Activated T-helper 2 cell treated with anti-CD3 and anti-CD28 coated beads, Interferon-gamma antibody, Interleukin-2, Interleukin-4, amounts not matched to agents 10 μg/mL and 5 μg/mL and 100 μg/mL, durations not matched to agents 14 hours and 24 hours and 36 hours (primary cell): ENCODE results near the gene VEPH1. TPM values are rescaled to one million over a fixed set of nuclear protein-coding genes. Genes with fewer than 3 reads are reported as not detected.
"Not testable (repeated sequence)": the region's sequence is repeated elsewhere in the genome, so short reads cannot be mapped to it uniquely, and the experiment has no call there.

ENCODE experiments used
- DNase-seq: peaks from one replicate; pipeline ENCODE4 v3.0.0; 2021; ENCODE audit warnings: low spot score
- H3K27ac Mint-ChIP-seq: one replicate; pipeline ENCODE4 v1.8.0; 2021; ENCODE audit warnings: mixed read lengths
- H3K27me3 Mint-ChIP-seq: one replicate; pipeline ENCODE4 v1.8.0; 2021; ENCODE audit warnings: low read depth, mixed read lengths
- H3K36me3 Mint-ChIP-seq: one replicate; pipeline ENCODE4 v1.8.0; 2021; ENCODE audit warnings: low read depth, mixed read lengths
- H3K4me1 Mint-ChIP-seq: one replicate; pipeline ENCODE4 v1.8.0; 2021; ENCODE audit warnings: low read depth, mixed read lengths
- H3K4me3 Mint-ChIP-seq: one replicate; pipeline ENCODE4 v1.8.0; 2021; ENCODE audit warnings: low read depth, mild to moderate bottlenecking, moderate library complexity, mixed read lengths
- H3K9me3 Mint-ChIP-seq: one replicate; pipeline ENCODE4 v1.8.0; 2021; ENCODE audit warnings: mixed read lengths
- intact Hi-C: fragments of 100-400 bp; cut with micrococcal nuclease; formaldehyde crosslinking; loops from one replicate; pipeline ENCODE4 v1.15.1; 2023
- total RNA-seq: library from RNA; stranded (reverse); gene quantifications from 2 replicates; pipeline ENCODE4 v1.2.3, GENCODE V29; 2022

VEPH1 gene
- total RNA-seq, 1 donor from 2014 or later: not detected

DNA sequence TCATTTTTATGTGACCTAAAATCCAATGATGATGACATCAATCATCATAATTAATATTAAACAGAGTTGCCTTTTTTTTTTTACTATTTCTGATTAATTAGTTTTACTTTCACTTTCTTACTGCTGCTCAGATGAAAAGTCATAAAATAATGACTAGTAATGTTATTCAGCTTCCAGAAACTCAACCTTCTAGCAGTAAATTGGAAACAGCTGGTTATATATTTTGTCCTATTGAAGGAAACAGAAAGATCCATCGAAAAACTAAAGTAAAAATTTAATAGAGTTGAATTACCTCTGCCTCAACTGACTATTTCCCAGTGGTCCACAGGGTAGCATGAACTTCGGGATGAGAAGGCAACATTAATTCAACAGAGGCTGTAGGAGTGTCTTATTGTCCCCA lies 173.7 kb downstream of the VEPH1 start:
- Mint-ChIP-seq H3K4me3 (no peak overlapping the region), H3K36me3 (no peaks in the 10 kb centered on the region), H3K27ac (no peak overlapping the region), H3K4me1 (no peaks in the 10 kb centered on the region), H3K27me3 (no peaks in the 10 kb centered on the region), H3K9me3 (no peaks in the 10 kb centered on the region)
- DNase-seq: no peak
- intact Hi-C loops: no loop called here

DNA sequence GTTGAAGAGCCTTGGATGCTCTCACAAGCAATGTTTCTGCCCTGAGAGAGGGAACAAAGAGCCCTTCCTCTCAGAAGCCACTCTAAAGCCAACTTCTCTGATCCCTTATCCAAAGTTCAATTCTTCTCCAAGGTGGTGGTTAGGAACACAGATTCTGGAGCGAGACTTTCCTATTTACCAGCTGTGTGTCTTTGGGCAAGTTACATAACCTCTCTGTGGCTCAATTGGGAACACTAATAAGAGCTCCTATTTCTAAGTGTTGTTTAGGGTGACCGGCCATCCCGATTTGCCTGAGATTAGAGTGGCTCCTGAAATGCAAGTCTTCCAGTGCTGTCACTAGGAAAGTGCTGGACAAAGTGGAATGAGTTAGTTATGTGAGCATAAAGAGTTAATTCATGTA lies 175.4 kb downstream of the VEPH1 start:
- no peaks in the 10 kb centered on the region for H3K9me3 Mint-ChIP-seq
- intact Hi-C loops: no loop called here

DNA sequence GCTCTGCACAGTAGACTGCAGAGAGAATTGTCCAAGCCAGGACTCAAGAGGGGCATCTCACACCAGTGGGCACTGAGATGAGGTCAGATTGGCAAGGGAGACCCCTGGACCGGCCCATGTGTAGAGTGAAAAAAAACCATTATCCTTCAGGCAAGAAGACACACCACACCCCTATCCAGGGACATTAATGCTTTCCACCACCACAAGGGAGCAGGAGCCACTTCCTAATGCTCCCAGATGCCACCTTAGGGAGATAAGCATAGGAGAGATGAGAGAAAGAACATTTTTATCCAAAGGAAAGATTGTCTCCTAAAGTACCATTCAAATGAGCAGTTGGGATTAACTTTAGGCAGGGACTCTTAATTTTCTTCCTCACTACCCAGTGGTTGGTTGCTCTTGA lies 176.2 kb downstream of the VEPH1 start:
- Mint-ChIP-seq H3K4me1 (no peaks in the 10 kb centered on the region), H3K27ac (no peak overlapping the region), H3K4me3 (no peak overlapping the region), H3K9me3 (no peaks in the 10 kb centered on the region), H3K27me3 (no peaks in the 10 kb centered on the region), H3K36me3 (no peaks in the 10 kb centered on the region)
- intact Hi-C loops: no loop called here
- DNase-seq: no peak

More for the DNA sequence above, 175.4 kb downstream of the VEPH1 start:
- no peaks in the 10 kb centered on the region for H3K36me3 Mint-ChIP-seq
- no peak for DNase-seq
- no peak overlapping the region for H3K27ac Mint-ChIP-seq
- H3K4me1 Mint-ChIP-seq: no peaks in the 10 kb centered on the region
- no peak overlapping the region for H3K4me3 Mint-ChIP-seq
- no peaks in the 10 kb centered on the region for H3K27me3 Mint-ChIP-seq

DNA sequence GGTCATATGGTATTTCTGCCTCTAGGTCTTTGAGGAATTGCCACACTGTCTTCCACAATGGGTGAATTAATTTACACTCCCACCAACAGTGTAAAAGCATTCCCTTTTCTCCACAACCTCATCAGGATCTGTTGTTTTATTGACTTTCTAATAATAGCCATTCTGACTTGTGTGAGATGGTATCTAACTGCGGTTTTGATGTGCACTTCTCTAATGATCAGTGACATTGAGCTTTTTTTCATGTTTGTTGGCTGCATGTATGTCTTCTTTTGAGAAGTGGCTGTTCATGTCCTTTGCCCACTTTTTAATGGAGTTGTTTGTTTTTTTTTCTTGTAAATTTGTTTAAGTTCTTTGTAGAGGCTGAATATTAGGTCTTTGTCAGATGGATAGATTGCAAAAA lies 178.3 kb downstream of the VEPH1 start:
- H3K4me3 Mint-ChIP-seq, H3K27ac Mint-ChIP-seq, H3K9me3 Mint-ChIP-seq, H3K27me3 Mint-ChIP-seq, intact Hi-C loops, DNase-seq, H3K36me3 Mint-ChIP-seq, H3K4me1 Mint-ChIP-seq: not testable (repeated sequence)

DNA sequence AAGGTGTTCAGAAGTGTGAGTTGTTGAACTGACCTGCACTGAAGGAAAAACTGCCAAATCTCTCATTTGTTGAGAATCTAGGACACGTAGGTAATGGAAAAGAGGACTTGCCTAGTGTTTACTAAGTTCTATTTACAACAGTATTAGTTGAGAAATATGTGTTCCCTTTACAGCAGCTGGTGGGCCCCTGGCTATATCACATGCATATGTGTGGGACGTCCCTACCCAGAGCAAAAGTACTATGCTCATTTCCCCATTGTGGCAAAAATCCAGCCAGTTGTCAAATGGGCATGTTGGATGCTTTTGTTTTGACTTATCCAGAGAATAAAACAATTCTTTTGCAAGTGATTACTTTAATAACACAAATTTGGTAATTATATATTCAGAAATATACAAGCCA lies 179.9 kb downstream of the VEPH1 start:
- H3K9me3 Mint-ChIP-seq: no peaks in the 10 kb centered on the region
- H3K27me3 Mint-ChIP-seq: no peaks in the 10 kb centered on the region
- H3K4me1 Mint-ChIP-seq: no peaks in the 10 kb centered on the region
- H3K4me3 Mint-ChIP-seq: no peak overlapping the region
- intact Hi-C loops: no loop called here
- H3K36me3 Mint-ChIP-seq: no peaks in the 10 kb centered on the region
- H3K27ac Mint-ChIP-seq: no peak overlapping the region
- DNase-seq: no peak

DNA sequence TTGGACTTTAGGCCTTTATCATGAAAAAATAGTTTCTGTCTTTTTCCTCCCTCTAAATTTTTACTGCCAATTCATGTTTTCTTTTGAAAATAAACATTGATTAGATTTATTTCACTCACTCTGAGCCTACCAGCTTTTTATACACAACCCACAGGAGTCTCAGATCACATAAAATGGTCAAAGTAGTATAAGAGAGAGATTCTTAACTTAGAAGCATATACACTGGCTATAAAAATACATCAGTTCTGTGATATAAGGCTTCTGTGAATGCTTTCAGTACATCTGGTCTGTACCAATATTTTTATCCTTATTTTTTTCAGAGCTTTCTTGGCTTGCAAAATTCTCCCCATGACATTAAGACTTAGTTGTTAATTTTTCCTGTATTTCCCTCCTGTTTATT lies 183.5 kb downstream of the VEPH1 start:
- H3K27ac Mint-ChIP-seq: no peak overlapping the region

DNA sequence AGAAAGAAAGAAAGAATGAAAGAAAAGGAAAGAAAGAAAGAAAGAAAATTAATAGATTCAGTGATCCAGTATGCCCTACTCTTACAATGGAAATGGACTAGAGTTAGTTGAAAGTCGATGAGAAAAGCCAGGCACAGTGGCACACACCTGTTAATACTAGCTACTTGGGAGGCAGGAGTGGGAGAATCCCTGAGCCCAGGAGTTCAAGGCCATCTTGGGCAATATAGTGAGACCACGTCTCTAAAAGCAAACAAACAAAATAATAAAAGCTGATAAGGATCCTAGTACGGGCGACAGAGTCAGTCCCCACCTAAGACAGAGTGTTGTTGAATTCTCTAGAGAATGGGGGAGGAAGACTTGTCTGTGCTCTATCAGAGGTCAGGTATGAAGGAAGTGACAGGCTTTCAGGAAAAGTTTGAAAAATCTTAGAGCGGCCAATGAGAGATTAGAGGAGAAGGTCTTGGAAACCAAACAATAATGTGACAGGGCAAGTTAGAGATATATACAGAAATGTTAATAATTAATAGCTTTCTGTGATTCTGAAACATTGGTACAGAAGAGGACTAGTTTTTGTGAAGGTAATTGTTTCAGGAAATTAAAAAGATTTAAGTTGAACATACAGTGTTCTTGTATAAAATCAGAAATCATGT lies 184.5 kb downstream of the VEPH1 start:
- H3K9me3 Mint-ChIP-seq: no peaks in the 10 kb centered on the region
- peaks cover 2% of the 10 kb centered on the region for H3K27me3 Mint-ChIP-seq
- intact Hi-C loops: no loop called here
- no peaks in the 10 kb centered on the region for H3K4me1 Mint-ChIP-seq
- no peaks in the 10 kb centered on the region for H3K36me3 Mint-ChIP-seq
- no peak overlapping the region for H3K27ac Mint-ChIP-seq
- DNase-seq: no peak
- no peak overlapping the region for H3K4me3 Mint-ChIP-seq

More for the DNA sequence above, 183.5 kb downstream of the VEPH1 start:
- Mint-ChIP-seq H3K27me3 (peaks cover 2% of the 10 kb centered on the region), H3K4me1 (no peaks in the 10 kb centered on the region), H3K4me3 (no peak overlapping the region), H3K9me3 (no peaks in the 10 kb centered on the region), H3K36me3 (no peaks in the 10 kb centered on the region)
- intact Hi-C loops: no loop called here
- no peak for DNase-seq

DNA sequence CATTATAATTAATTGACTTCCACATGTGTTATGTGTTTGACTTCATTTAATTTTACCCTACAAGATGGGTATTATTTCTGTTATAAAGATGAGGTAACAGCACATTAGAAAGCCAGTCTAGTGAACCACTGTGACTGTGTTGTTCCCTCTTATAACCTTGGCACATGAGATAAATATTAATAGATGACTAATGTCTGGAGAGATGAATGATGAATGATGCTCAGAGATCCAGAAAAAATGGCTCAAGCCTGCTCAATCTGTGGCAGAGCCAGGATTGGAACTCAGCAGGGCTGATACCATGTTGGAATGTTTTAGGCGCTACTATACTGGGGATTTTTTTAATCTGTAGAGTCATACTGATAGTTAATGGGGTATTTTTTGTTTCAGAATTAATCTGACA lies 185.3 kb downstream of the VEPH1 start:
- H3K9me3 Mint-ChIP-seq: no peaks in the 10 kb centered on the region
- no peak overlapping the region for H3K27ac Mint-ChIP-seq
- no peak for DNase-seq
- H3K4me1 Mint-ChIP-seq: no peaks in the 10 kb centered on the region
- H3K27me3 Mint-ChIP-seq: peaks cover 2% of the 10 kb centered on the region
- no peaks in the 10 kb centered on the region for H3K36me3 Mint-ChIP-seq
- H3K4me3 Mint-ChIP-seq: no peak overlapping the region
- intact Hi-C loops: no loop called here

DNA sequence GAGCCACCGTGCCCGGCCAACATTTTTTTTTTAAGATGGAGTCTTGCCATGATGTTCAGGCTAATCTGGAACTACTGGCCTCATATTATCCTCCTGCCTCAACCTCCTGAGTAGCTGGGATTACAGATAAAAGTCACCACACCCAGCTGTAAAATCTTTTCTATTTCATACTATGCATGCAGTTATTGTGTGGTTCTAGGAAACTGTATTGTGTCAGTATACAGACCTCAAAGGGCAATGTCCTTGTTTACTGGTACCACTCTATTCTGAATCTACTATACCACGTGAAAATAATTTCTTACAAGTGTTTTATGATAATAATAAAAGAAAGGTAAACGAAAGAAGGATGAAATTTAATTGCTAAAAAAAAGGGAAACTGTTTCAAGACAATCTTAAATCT lies 190.0 kb downstream of the VEPH1 start:
- no peak for DNase-seq
- H3K36me3 Mint-ChIP-seq: no peaks in the 10 kb centered on the region
- peaks cover 2% of the 10 kb centered on the region for H3K27me3 Mint-ChIP-seq
- H3K4me1 Mint-ChIP-seq: no peaks in the 10 kb centered on the region
- H3K27ac Mint-ChIP-seq: no peak overlapping the region
- intact Hi-C loops: no loop called here
- H3K4me3 Mint-ChIP-seq: no peak overlapping the region
- H3K9me3 Mint-ChIP-seq: no peaks in the 10 kb centered on the region

DNA sequence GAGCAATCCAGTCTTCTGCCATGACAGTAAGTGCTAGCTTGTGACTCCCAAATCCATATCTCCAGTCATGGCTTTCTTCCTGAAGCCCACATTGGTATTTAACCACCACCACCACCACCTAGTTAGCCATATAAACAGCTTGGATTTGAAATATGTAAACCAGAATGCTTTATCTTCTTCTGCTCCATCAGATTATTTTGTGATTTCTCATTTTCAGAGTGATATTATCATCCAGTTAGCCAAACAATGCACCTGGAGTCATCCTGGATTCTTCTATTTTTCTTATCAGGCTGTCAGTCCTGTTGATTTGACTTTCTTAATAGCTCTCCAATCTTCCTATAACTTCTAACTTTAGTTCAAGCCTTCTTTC lies 190.9 kb downstream of the VEPH1 start:
- DNase-seq: no peak
- no peak overlapping the region for H3K4me3 Mint-ChIP-seq
- intact Hi-C loops: no loop called here
- H3K27ac Mint-ChIP-seq: no peak overlapping the region
- H3K27me3 Mint-ChIP-seq: peaks cover 2% of the 10 kb centered on the region
- no peaks in the 10 kb centered on the region for H3K36me3 Mint-ChIP-seq
- H3K4me1 Mint-ChIP-seq: no peaks in the 10 kb centered on the region
- no peaks in the 10 kb centered on the region for H3K9me3 Mint-ChIP-seq

DNA sequence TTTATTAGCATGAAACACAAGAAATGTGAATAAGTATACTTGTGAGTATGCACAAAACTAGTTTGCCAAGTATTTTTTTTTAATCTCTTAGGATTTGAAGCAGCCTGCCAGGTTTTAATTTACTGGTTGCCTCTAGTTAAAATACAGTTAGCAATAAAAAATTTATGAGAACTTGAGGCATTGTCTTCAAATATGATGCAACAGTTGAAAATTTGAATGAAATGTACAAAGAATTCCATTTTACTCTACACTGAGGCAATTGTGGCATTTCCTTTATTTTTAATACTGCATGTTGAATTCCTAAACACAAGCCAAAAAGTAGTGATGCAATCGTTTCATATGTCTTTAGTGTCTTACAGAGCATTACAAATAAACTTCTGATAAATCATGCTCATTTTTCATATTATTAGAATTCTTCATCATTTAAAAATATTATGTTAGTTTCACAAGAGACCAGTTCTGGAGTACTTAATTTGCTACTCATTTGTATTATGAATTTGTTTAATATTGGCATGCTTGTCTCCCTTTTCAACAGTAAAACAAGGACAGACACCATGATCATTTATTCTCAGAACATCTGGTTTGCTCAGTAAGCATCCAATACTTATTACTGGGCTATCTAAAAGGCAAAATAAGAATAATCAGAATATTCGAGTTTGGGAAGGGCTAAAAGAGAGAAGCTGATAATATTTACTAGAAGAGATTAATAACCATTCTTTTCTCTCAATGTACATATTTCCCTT lies 191.4 kb downstream of the VEPH1 start:
- Mint-ChIP-seq H3K9me3 (no peaks in the 10 kb centered on the region), H3K4me1 (no peaks in the 10 kb centered on the region), H3K36me3 (no peaks in the 10 kb centered on the region), H3K4me3 (no peak overlapping the region), H3K27ac (no peak overlapping the region), H3K27me3 (peaks cover 2% of the 10 kb centered on the region)
- no peak for DNase-seq
- intact Hi-C loops: no loop called here

DNA sequence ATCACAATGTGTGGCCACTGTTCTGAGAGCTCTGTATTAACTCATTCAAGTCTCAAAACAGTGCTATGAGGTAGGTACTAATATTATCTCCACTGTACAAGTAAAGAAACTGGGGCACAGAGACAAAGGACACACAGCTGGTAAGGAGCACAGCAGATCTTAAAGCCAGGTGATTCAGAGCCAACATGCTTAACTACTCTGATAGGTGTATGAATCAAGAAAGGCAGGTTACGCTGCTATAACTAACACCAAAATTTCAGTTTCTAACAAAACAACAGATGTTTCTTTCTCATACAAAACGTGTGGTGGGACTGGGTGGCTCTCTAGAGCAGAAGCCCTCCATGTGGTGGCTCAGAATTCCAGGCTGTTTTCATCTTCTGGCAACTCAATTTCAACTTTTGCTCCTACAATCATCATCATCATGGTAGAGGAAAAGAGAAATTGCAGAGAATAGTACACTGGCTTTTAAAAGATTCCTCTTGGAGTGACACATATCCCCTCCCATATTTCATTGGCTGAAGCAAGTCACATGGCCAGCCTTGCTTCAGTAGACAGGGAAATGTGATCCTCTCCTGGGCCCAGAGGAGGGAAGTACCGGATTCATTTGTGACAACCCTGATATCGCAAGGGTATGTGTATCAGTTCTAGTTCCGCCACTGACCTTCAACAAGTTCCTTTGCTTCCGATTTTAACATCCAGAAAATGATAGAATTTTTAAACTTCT lies 192.7 kb downstream of the VEPH1 start:
- Mint-ChIP-seq H3K4me3 (no peak overlapping the region), H3K27me3 (peaks cover 2% of the 10 kb centered on the region), H3K9me3 (no peaks in the 10 kb centered on the region), H3K27ac (no peak overlapping the region), H3K36me3 (no peaks in the 10 kb centered on the region), H3K4me1 (no peaks in the 10 kb centered on the region)
- no peak for DNase-seq
- intact Hi-C loops: no loop called here

DNA sequence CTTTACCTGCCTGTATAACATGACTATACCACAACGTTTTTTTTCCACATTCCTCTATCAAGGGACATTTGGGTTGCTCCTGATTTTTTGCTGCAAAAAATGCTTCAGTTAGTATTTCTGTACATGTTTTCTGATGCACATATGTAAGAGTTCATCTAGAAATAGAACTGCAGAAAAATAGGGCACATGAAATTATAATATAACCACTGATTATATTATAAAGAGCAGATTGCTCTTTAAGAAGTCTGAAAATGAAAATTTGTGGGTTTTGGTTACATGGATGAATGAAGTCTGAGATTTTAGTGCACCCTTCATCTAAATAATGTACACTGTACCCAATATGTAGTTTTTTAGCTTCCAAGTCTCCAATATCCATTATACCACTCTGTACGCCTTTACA lies 196.7 kb downstream of the VEPH1 start:
- no peak overlapping the region for H3K4me3 Mint-ChIP-seq

More for the DNA sequence above, 196.7 kb downstream of the VEPH1 start:
- no peaks in the 10 kb centered on the region for H3K9me3 Mint-ChIP-seq
- DNase-seq: no peak
- intact Hi-C loops: no loop called here
- no peak overlapping the region for H3K27ac Mint-ChIP-seq
- H3K36me3 Mint-ChIP-seq: no peaks in the 10 kb centered on the region
- peaks cover 2% of the 10 kb centered on the region for H3K27me3 Mint-ChIP-seq
- H3K4me1 Mint-ChIP-seq: no peaks in the 10 kb centered on the region
